SK-N-SH treated with all-trans-retinoic acid at 6 μM for 48 hours (cell line): ENCODE data around the gene PPP1R12A.

Source experiments
- ARNTL ChIP-seq: fragments of 450-650 bp; formaldehyde crosslinking; IDR thresholded peaks from 2 replicates; pipeline ENCODE4 v1.5.0; 2020; ENCODE audit warnings: low read depth, mild to moderate bottlenecking, moderate library complexity, borderline replicate concordance
- CREB5 ChIP-seq: fragments of 250-450 bp; sonication (Bioruptor Pico); IDR thresholded peaks from 2 replicates; pipeline ENCODE4 v1.5.1; 2020; ENCODE audit warnings: low read depth, mild to moderate bottlenecking, moderate library complexity
- CSDC2 ChIP-seq: fragments of 250-450 bp; sonication (Bioruptor Pico); IDR thresholded peaks from 2 replicates; pipeline ENCODE4 v1.5.0; 2020; ENCODE audit warnings: mild to moderate bottlenecking, moderate library complexity
- CSRNP3 ChIP-seq: fragments of 250-450 bp; sonication (Bioruptor Pico); IDR thresholded peaks from 2 replicates; pipeline ENCODE4 v1.5.1; 2021; ENCODE audit warnings: mild to moderate bottlenecking, moderate library complexity
- ESRRG ChIP-seq: fragments of 250-450 bp; sonication (Bioruptor Pico); IDR thresholded peaks from 2 replicates; pipeline ENCODE4 v1.6.1; 2021; ENCODE audit warnings: mild to moderate bottlenecking
- PATZ1 ChIP-seq: fragments of 250-450 bp; sonication (Bioruptor Pico); IDR thresholded peaks from 2 replicates; pipeline ENCODE4 v1.8.0; 2020; ENCODE audit warnings: mild to moderate bottlenecking, moderate library complexity, borderline replicate concordance
- POU6F1 ChIP-seq: fragments of 250-450 bp; sonication (Bioruptor Pico); IDR thresholded peaks from 2 replicates; pipeline ENCODE4 v1.8.0; 2021; ENCODE audit warnings: low read depth, mild to moderate bottlenecking, moderate library complexity, borderline replicate concordance
- RARB ChIP-seq: fragments of 250-450 bp; sonication (Bioruptor Pico); IDR thresholded peaks from 2 replicates; pipeline ENCODE4 v1.8.0; 2021; ENCODE audit warnings: mild to moderate bottlenecking, moderate library complexity
- TOX ChIP-seq: fragments of 250-450 bp; sonication (Bioruptor Pico); IDR thresholded peaks from 2 replicates; pipeline ENCODE4 v1.8.0; 2021; ENCODE audit warnings: mild to moderate bottlenecking, moderate library complexity, borderline replicate concordance
- ZC3H10 ChIP-seq: fragments of 250-450 bp; sonication (Bioruptor Pico); IDR thresholded peaks from 2 replicates; pipeline ENCODE4 v1.5.1; 2021; ENCODE audit warnings: mild to moderate bottlenecking, moderate library complexity
- ZFP3 ChIP-seq: fragments of 250-450 bp; sonication (Bioruptor Pico); IDR thresholded peaks from 2 replicates; pipeline ENCODE4 v1.5.0; 2020; ENCODE audit warnings: mild to moderate bottlenecking, moderate library complexity
- ZFP30 ChIP-seq: fragments of 450-650 bp; formaldehyde crosslinking; IDR thresholded peaks from 2 replicates; pipeline ENCODE4 v1.5.0; 2022; ENCODE audit warnings: mild to moderate bottlenecking, moderate library complexity
- ZNF8 ChIP-seq: fragments of 450-650 bp; formaldehyde crosslinking; IDR thresholded peaks from 2 replicates; pipeline ENCODE4 v1.5.0; 2020; ENCODE audit warnings: mild to moderate bottlenecking, moderate library complexity

- TF ChIP-seq ZFP30 (CRISPR knock-in tag) (no peak), CREB5 (CRISPR knock-in tag) (no peak), CSDC2 (CRISPR knock-in tag) (no peak), ZFP3 (CRISPR knock-in tag) (no peak), CSRNP3 (CRISPR knock-in tag) (no peak), PATZ1 (CRISPR knock-in tag) (no peak), ESRRG (CRISPR knock-in tag) (no peak), ARNTL (CRISPR knock-in tag) (no peak), RARB (no peak), TOX (CRISPR knock-in tag) (no peak), POU6F1 (CRISPR knock-in tag) (no peak), ZC3H10 (no peak), ZNF8 (CRISPR knock-in tag) (no peak)
Observed at GRCh38 chr12:79944565-79944964, 9.7 kb upstream of the PPP1R12A start.
